ENCODE results near the gene RFPL3.

- no peak for TF ChIP-seq POLR2A (IDR thresholded peaks at IDR 0.05)
- TF ChIP-seq CTCF (IDR thresholded peaks at IDR 0.05): no peak
- no peak for TF ChIP-seq POLR2AphosphoS5 (IDR thresholded peaks at IDR 0.05)
- no peak for TF ChIP-seq EP300 (IDR thresholded peaks at IDR 0.05)
Measured at GRCh38 chr22:32322986-32323385, 34.7 kb upstream of the RFPL3 start.
